Measurements from ENCODE around the gene FILIP1L. TPM values are rescaled to one million over a fixed set of nuclear protein-coding genes. Genes with fewer than 3 reads are reported as not detected.

The FILIP1L gene
- total and polyA plus RNA-seq, 5 donors = 42.2 to 88.3 (median 56.4) TPM

GRCh38 chr3:99928771-99929744, 185.2 kb downstream of the FILIP1L start:
- 52% methylated on average over 7 of the region's 7 CpGs for WGBS
- H3K27ac ChIP-seq (ENCODE audit: low read length) = peak overlapping the region; percentile 90
- intact Hi-C loops (cut with DNase I) = loop anchor here in 2 of 4 donors (10.0 kb wide), 1 partner anchor 54 kb away; no protein-coding TSS in a partner anchor
- DNase-seq = no peak
- H3K4me3 ChIP-seq (ENCODE audit: low read length) = no peak overlapping the region
- H3K9me3 ChIP-seq (ENCODE audit: control insufficient read depth, low read length) = no peaks in the 10 kb centered on the region
- peak; percentile 28 to 30 for ATAC-seq
- no peaks in the 10 kb centered on the region for H3K27me3 ChIP-seq (ENCODE audit: control insufficient read depth, insufficient read depth)
- peaks cover 19% of the 10 kb centered on the region for H3K4me1 ChIP-seq (ENCODE audit: control insufficient read depth, insufficient read depth, low read length)

GRCh38 chr3:99927671-99928457, 186.4 kb downstream of the FILIP1L start:
- ATAC-seq (no peak), DNase-seq (no peak)
- intact Hi-C loops (cut with DNase I) = loop anchor here in 2 of 4 donors (10.0 kb wide), 1 partner anchor 53 kb away; no protein-coding TSS in a partner anchor
- H3K4me3 ChIP-seq (ENCODE audit: low read length) = no peak overlapping the region
- H3K27ac ChIP-seq (ENCODE audit: low read length) = peak overlapping the region; percentile 58
- WGBS = 71% methylated on average over 7 of the region's 7 CpGs
- no peaks in the 10 kb centered on the region for H3K27me3 ChIP-seq (ENCODE audit: control insufficient read depth, insufficient read depth)
- peaks cover 19% of the 10 kb centered on the region for H3K4me1 ChIP-seq (ENCODE audit: control insufficient read depth, insufficient read depth, low read length)
- H3K9me3 ChIP-seq (ENCODE audit: control insufficient read depth, low read length) = no peaks in the 10 kb centered on the region

- 38% methylated on average over 4 of the region's 4 CpGs for WGBS
- ATAC-seq (peak; percentile 71), DNase-seq (peak in 2 of 3 donors; percentile 33 to 60)
- Histone ChIP-seq H3K9me3 (ENCODE audit: control insufficient read depth, low read length) (no peaks in the 10 kb centered on the region), H3K27me3 (ENCODE audit: control insufficient read depth, insufficient read depth) (no peaks in the 10 kb centered on the region), H3K4me1 (ENCODE audit: control insufficient read depth, insufficient read depth, low read length) (peaks cover 23% of the 10 kb centered on the region), H3K4me3 (ENCODE audit: low read length) (no peak overlapping the region), H3K27ac (ENCODE audit: low read length) (peak overlapping the region; percentile 62)
- intact Hi-C loops (cut with DNase I) = loop anchor here in 2 of 4 donors (10.0 kb wide), 1 partner anchor 51 kb away; no protein-coding TSS in a partner anchor
These were observed 188.6 kb downstream of the FILIP1L start for GRCh38 chr3:99925584-99926230.

- Histone ChIP-seq H3K4me1 (ENCODE audit: control insufficient read depth, insufficient read depth, low read length) (peaks cover 14% of the 10 kb centered on the region), H3K9me3 (ENCODE audit: control insufficient read depth, low read length) (no peaks in the 10 kb centered on the region), H3K4me3 (ENCODE audit: low read length) (no peak overlapping the region), H3K27me3 (ENCODE audit: control insufficient read depth, insufficient read depth) (no peaks in the 10 kb centered on the region), H3K27ac (ENCODE audit: low read length) (no peak overlapping the region)
- intact Hi-C loops (cut with DNase I) = loop anchor here in 2 of 4 donors (10.0 kb wide), 1 partner anchor 49 kb away; no protein-coding TSS in a partner anchor
- DNase-seq = no peak
- ATAC-seq = no peak
These were observed 190.4 kb downstream of the FILIP1L start for GRCh38 chr3:99923873-99924272.

GRCh38 chr3:99921986-99922385, 192.3 kb downstream of the FILIP1L start:
- no peaks in the 10 kb centered on the region for H3K9me3 ChIP-seq (ENCODE audit: control insufficient read depth, low read length)
- WGBS = 64% methylated on average over 1 of the region's 1 CpG
- H3K27ac ChIP-seq (ENCODE audit: low read length) = peak overlapping the region; percentile 72
- H3K4me3 ChIP-seq (ENCODE audit: low read length) = no peak overlapping the region
- DNase-seq (no peak), ATAC-seq (no peak)
- intact Hi-C loops (cut with DNase I) = loop anchor here in 2 of 4 donors (10.0 kb wide), 1 partner anchor 47 kb away; no protein-coding TSS in a partner anchor
- H3K4me1 ChIP-seq (ENCODE audit: control insufficient read depth, insufficient read depth, low read length) = peaks cover 11% of the 10 kb centered on the region
- H3K27me3 ChIP-seq (ENCODE audit: control insufficient read depth, insufficient read depth) = no peaks in the 10 kb centered on the region

GRCh38 chr3:99921377-99921695, 193.0 kb downstream of the FILIP1L start:
- Histone ChIP-seq H3K4me1 (ENCODE audit: control insufficient read depth, insufficient read depth, low read length) (peaks cover 9% of the 10 kb centered on the region), H3K27me3 (ENCODE audit: control insufficient read depth, insufficient read depth) (no peaks in the 10 kb centered on the region), H3K9me3 (ENCODE audit: control insufficient read depth, low read length) (no peaks in the 10 kb centered on the region), H3K27ac (ENCODE audit: low read length) (peak overlapping the region; percentile 96), H3K4me3 (ENCODE audit: low read length) (no peak overlapping the region)
- intact Hi-C loops (cut with DNase I) = loop anchor here in 2 of 4 donors (10.0 kb wide), 1 partner anchor 47 kb away; no protein-coding TSS in a partner anchor
- 72% methylated on average over 1 of the region's 1 CpG for WGBS
- ATAC-seq = peak in 1 of 2 donors; percentile 5
- DNase-seq = no peak

GRCh38 chr3:99920481-99921376, 193.6 kb downstream of the FILIP1L start:
- intact Hi-C loops (cut with DNase I) = loop anchor here in 2 of 4 donors (10.0 kb wide), 1 partner anchor 46 kb away; no protein-coding TSS in a partner anchor
- Histone ChIP-seq H3K9me3 (ENCODE audit: control insufficient read depth, low read length) (no peaks in the 10 kb centered on the region), H3K27ac (ENCODE audit: low read length) (peak overlapping the region; percentile 96), H3K4me1 (ENCODE audit: control insufficient read depth, insufficient read depth, low read length) (peaks cover 9% of the 10 kb centered on the region), H3K27me3 (ENCODE audit: control insufficient read depth, insufficient read depth) (no peaks in the 10 kb centered on the region), H3K4me3 (ENCODE audit: low read length) (no peak overlapping the region)
- ATAC-seq = peak; percentile 86 to 87
- peak; percentile 86 to 92 (median 87) for DNase-seq
- WGBS = 29% methylated on average over 10 of the region's 10 CpGs

- Histone ChIP-seq H3K9me3 (ENCODE audit: control insufficient read depth, low read length) (no peaks in the 10 kb centered on the region), H3K4me1 (ENCODE audit: control insufficient read depth, insufficient read depth, low read length) (peaks cover 6% of the 10 kb centered on the region), H3K27ac (ENCODE audit: low read length) (peak overlapping the region; percentile 83), H3K4me3 (ENCODE audit: low read length) (no peak overlapping the region), H3K27me3 (ENCODE audit: control insufficient read depth, insufficient read depth) (no peaks in the 10 kb centered on the region)
- no peak for ATAC-seq
- intact Hi-C loops (cut with DNase I) = loop anchor here in 2 of 4 donors (10.0 kb wide), 1 partner anchor 45 kb away; no protein-coding TSS in a partner anchor
- DNase-seq = no peak
These were observed 194.6 kb downstream of the FILIP1L start for GRCh38 chr3:99919694-99920093.

GRCh38 chr3:99918715-99919114, 195.6 kb downstream of the FILIP1L start:
- intact Hi-C loops (cut with DNase I) = no loop called here
- Histone ChIP-seq H3K27me3 (ENCODE audit: control insufficient read depth, insufficient read depth) (no peaks in the 10 kb centered on the region), H3K27ac (ENCODE audit: low read length) (no peak overlapping the region), H3K4me3 (ENCODE audit: low read length) (no peak overlapping the region), H3K9me3 (ENCODE audit: control insufficient read depth, low read length) (no peaks in the 10 kb centered on the region), H3K4me1 (ENCODE audit: control insufficient read depth, insufficient read depth, low read length) (peaks cover 6% of the 10 kb centered on the region)
- DNase-seq (no peak), ATAC-seq (no peak)
